SK-N-SH (cell line): Measurements from ENCODE around the gene KIAA1549. TPM values are rescaled to one million over a fixed set of nuclear protein-coding genes. Genes with fewer than 3 reads are reported as not detected.

Experiments
- CTCF ChIA-PET: fragments of 300-600, 350-600 bp; formaldehyde crosslinking; extraction: SDS; loops from one replicate; lab custom pipeline; 2021; lab: Yijun Ruan, JAX
- POLR2A ChIA-PET: fragments of 350-600 bp; sonication (Branson Sonifier 250); formaldehyde crosslinking; extraction: SDS; loops from one replicate; lab custom pipeline; 2020; ENCODE audit warnings: antibody characterized with exemption, inconsistent platforms; lab: Yijun Ruan, JAX
- DNase-seq: peaks from one replicate; pipeline ENCODE4 v3.0.0; 2012
- H2AFZ ChIP-seq: fragments of 200-600 bp; sonication (generic); 2 replicates; pipeline ENCODE4 v1.8.1; 2016; ENCODE audit warnings: antibody characterized with exemption, mild to moderate bottlenecking, low read depth
- H3F3A ChIP-seq: fragments of 200-600 bp; sonication (generic); replicated peaks from 2 replicates; pipeline ENCODE3; 2016; ENCODE audit warnings: antibody characterized with exemption, mild to moderate bottlenecking; ENCODE audit not compliant: insufficient read depth
- H3K27ac ChIP-seq, 2 experiments: fragments of 200-500 bp in 1 of 2; fragments of 200-600 bp in 1 of 2; sonication (Bioruptor generic) in 1 of 2; sonication (generic), shearing (Covaris generic) in 1 of 2; 2 replicates each; pipeline versions ENCODE4 v1.5.1 to v1.6.1; 2014 to 2016; ENCODE audit warnings: low read depth in 2 of 2, inconsistent platforms in 1 of 2, low read length in 1 of 2, mild to moderate bottlenecking in 1 of 2, mixed read lengths in 1 of 2
- H3K27me3 ChIP-seq: fragments of 200-600 bp; sonication (generic), shearing (Covaris generic); 2 replicates; pipeline ENCODE4 v1.6.1; 2016; ENCODE audit warnings: mixed run types; ENCODE audit not compliant: insufficient read depth
- H3K36me3 ChIP-seq, 2 experiments: fragments of 200-500 bp in 1 of 2; fragments of 200-600 bp in 1 of 2; sonication (Bioruptor generic) in 1 of 2; sonication (generic) in 1 of 2; replicated peaks in 1 of 2; 2 replicates each; pipeline versions ENCODE3 to v1.5.1; 2014 to 2016; ENCODE audit warnings: low read length in 1 of 2, mild to moderate bottlenecking in 1 of 2; ENCODE audit not compliant: insufficient read depth in 2 of 2, control insufficient read depth in 1 of 2
- H3K4me1 ChIP-seq, 2 experiments: fragments of 200-500 bp in 1 of 2; fragments of 200-600 bp in 1 of 2; sonication (Bioruptor generic) in 1 of 2; sonication (generic), shearing (Covaris generic) in 1 of 2; 2 replicates each; pipeline versions ENCODE4 v1.5.1 to v1.6.1; 2014 to 2016; ENCODE audit warnings: low read depth in 1 of 2, low read length in 1 of 2, mixed run types in 1 of 2; ENCODE audit not compliant: insufficient read depth in 2 of 2, control insufficient read depth in 1 of 2
- H3K4me2 ChIP-seq: fragments of 200-600 bp; sonication (generic), shearing (Covaris generic); 2 replicates; pipeline ENCODE4 v1.6.1; 2017; ENCODE audit warnings: mixed run types
- H3K4me3 ChIP-seq, 2 experiments: fragments of 200-500 bp in 1 of 2; fragments of 200-600 bp in 1 of 2; sonication (Bioruptor generic) in 1 of 2; sonication (generic), shearing (Covaris generic) in 1 of 2; 2 replicates each; pipeline versions ENCODE4 v1.5.1 to v1.8.1; 2014 to 2016; ENCODE audit warnings: low read depth in 2 of 2, inconsistent platforms in 1 of 2, low read length in 1 of 2, mild to moderate bottlenecking in 1 of 2, mixed read lengths in 1 of 2, moderate library complexity in 1 of 2
- H3K79me2 ChIP-seq: fragments of 200-600 bp; sonication (generic); 2 replicates; pipeline ENCODE4 v1.8.1; 2017; ENCODE audit warnings: mild to moderate bottlenecking; ENCODE audit not compliant: insufficient read depth
- H3K9ac ChIP-seq: fragments of 200-600 bp; sonication (generic); 2 replicates; pipeline ENCODE4 v1.6.1; 2017; ENCODE audit warnings: mixed run types
- H3K9me2 ChIP-seq: fragments of 200-600 bp; sonication (generic); 2 replicates; pipeline ENCODE4 v1.6.1; 2017; ENCODE audit warnings: mixed run types
- H3K9me3 ChIP-seq: fragments of 200-600 bp; sonication (generic); 2 replicates; pipeline ENCODE4 v1.6.1; 2017; ENCODE audit warnings: mixed run types, mild to moderate bottlenecking, moderate library complexity
- H4K20me1 ChIP-seq: fragments of 200-600 bp; sonication (generic); 2 replicates; pipeline ENCODE4 v1.6.1; 2017; ENCODE audit warnings: mild to moderate bottlenecking, mixed run types; ENCODE audit not compliant: insufficient read depth
- CHD2 ChIP-seq: fragments of 150-350 bp; IDR thresholded peaks from 2 replicates; pipeline ENCODE4 v1.6.1; 2018; ENCODE audit warnings: low read length; ENCODE audit not compliant: partially characterized antibody
- ELF1 ChIP-seq: IDR thresholded peaks from 2 replicates; pipeline ENCODE4 v1.4.0; 2012
- EP300 ChIP-seq, 2 experiments: IDR thresholded peaks; 2 replicates each; pipeline versions ENCODE4 v1.4.0 to v1.6.1; 2012; ENCODE audit warnings: borderline replicate concordance in 1 of 2, low read depth in 1 of 2, low read length in 1 of 2
- EZH2phosphoT487 ChIP-seq: fragments of 200-600 bp; sonication (generic); IDR thresholded peaks from 2 replicates; pipeline ENCODE4 v1.6.1; 2017; ENCODE audit warnings: low read depth, mixed run types, mild to moderate bottlenecking, antibody characterized with exemption, moderate library complexity, borderline replicate concordance
- FOSL2 ChIP-seq: IDR thresholded peaks from 2 replicates; pipeline ENCODE4 v1.4.0; 2012; ENCODE audit warnings: low read depth, mild to moderate bottlenecking, moderate library complexity, borderline replicate concordance
- GABPA ChIP-seq: IDR thresholded peaks from 2 replicates; pipeline ENCODE4 v1.4.0; 2012; ENCODE audit warnings: low read depth, mild to moderate bottlenecking
- GATA2 ChIP-seq: sonication (generic); formaldehyde crosslinking; IDR thresholded peaks from 2 replicates; pipeline ENCODE4 v1.5.0; 2020; ENCODE audit warnings: mild to moderate bottlenecking, missing genetic modification reagents
- JUND ChIP-seq: IDR thresholded peaks from 2 replicates; pipeline ENCODE4 v1.4.0; 2012
- MEF2A ChIP-seq: IDR thresholded peaks from 2 replicates; pipeline ENCODE4 v1.4.0; 2012; ENCODE audit warnings: low read depth, borderline replicate concordance
- MXI1 ChIP-seq: IDR thresholded peaks from 2 replicates; pipeline ENCODE4 v1.6.1; 2012; ENCODE audit warnings: mild to moderate bottlenecking, low read depth, low read length, improper control_type of control experiment
- NFIC ChIP-seq: IDR thresholded peaks from 2 replicates; pipeline ENCODE4 v1.4.0; 2012; ENCODE audit warnings: borderline replicate concordance
- POLR2AphosphoS5 ChIP-seq: IDR thresholded peaks from 2 replicates; pipeline ENCODE4 v1.6.1; 2012; ENCODE audit warnings: low read depth, low read length
- RAD21 ChIP-seq: IDR thresholded peaks from 2 replicates; pipeline ENCODE4 v1.6.1; 2012; ENCODE audit warnings: mild to moderate bottlenecking, low read length
- RXRA ChIP-seq: IDR thresholded peaks from 2 replicates; pipeline ENCODE4 v1.4.0; 2012; ENCODE audit warnings: low read depth, mild to moderate bottlenecking, borderline replicate concordance
- TCF12 ChIP-seq: IDR thresholded peaks from 2 replicates; pipeline ENCODE4 v1.4.0; 2012
- YY1 ChIP-seq: IDR thresholded peaks from 2 replicates; pipeline ENCODE4 v1.4.0; 2012; ENCODE audit warnings: low read depth, mild to moderate bottlenecking
- WGBS: methylation state at CpG from one replicate; pipeline ENCODE4 v1.1.6; 2017; ENCODE audit warnings: low lambda C conversion rate; 5-methylcytosine and 5-hydroxymethylcytosine counted together
- polyA plus RNA-seq, 3 experiments: library from polyadenylated mRNA; depleted of rRNA; stranded (reverse); fragments of >200 nt; gene quantifications; 2 replicates each; pipeline ENCODE4 v1.2.3, GENCODE V29; 2012
- TF ChIP-seq, protein P1 (sequence below): IDR thresholded peaks from 2 replicates; pipeline ENCODE4 v1.4.0; 2012; ENCODE audit warnings: low read depth, borderline replicate concordance
- TF ChIP-seq, protein P2 (sequence below): fragments of 200-600 bp; sonication (generic); IDR thresholded peaks from 2 replicates; pipeline ENCODE4 v1.6.1; 2017; ENCODE audit warnings: antibody characterized with exemption, mild to moderate bottlenecking, moderate library complexity

The KIAA1549 gene
- polyA plus RNA-seq, 1 of the 3 experiments (the other 2 are of a cell fraction): 3.6 TPM

DNA sequence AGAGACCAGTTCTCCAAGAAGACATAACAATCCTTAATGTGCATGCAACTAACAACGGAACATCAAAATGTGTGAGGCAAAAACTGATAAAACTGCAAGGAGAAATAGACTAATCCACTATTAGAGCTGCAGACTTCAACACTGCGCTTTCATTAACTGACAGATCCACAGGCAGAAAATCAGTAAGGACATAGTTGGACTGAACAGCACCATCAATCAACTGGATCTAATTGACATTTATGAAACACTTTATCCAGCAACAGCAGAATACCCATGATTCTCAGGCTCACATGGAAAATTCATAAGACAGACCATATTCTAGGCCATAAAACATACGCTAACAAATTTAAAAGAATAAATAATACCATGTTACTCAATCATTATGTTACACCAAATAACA is 161.6 kb downstream of the KIAA1549 start:
- no peak overlapping the region for H3K4me3 ChIP-seq
- H3K4me1 ChIP-seq: no peaks in the 10 kb centered on the region
- H3K79me2 ChIP-seq: no peaks in the 10 kb centered on the region
- TF ChIP-seq MEF2A (no peak), JUND (no peak), EP300 (IDR thresholded peaks at IDR 0.05; ENCODE audit: borderline replicate concordance in 1 of 2, low read depth in 1 of 2, low read length in 1 of 2) (no peak), FOSL2 (no peak), GABPA (no peak), RXRA (no peak), TCF12 (no peak)
- H3K4me2 ChIP-seq: no peak overlapping the region
- H3K9me2 ChIP-seq: no peaks in the 10 kb centered on the region
- H3F3A ChIP-seq: no peaks in the 10 kb centered on the region
- H3K36me3 ChIP-seq: no peaks in the 10 kb centered on the region
- WGBS: 80% methylated on average over 3 of the region's 3 CpGs
- H4K20me1 ChIP-seq: no peaks in the 10 kb centered on the region
- no peak overlapping the region for H2AFZ ChIP-seq
- no peak overlapping the region for H3K9ac ChIP-seq
- H3K27ac ChIP-seq: no peak overlapping the region
- H3K9me3 ChIP-seq: no peaks in the 10 kb centered on the region; the same call in 1 of the 2 replicates
- H3K27me3 ChIP-seq: no peaks in the 10 kb centered on the region
- DNase-seq: no peak
- CTCF ChIA-PET: no interaction called here
- POLR2A ChIA-PET: no interaction called here

DNA sequence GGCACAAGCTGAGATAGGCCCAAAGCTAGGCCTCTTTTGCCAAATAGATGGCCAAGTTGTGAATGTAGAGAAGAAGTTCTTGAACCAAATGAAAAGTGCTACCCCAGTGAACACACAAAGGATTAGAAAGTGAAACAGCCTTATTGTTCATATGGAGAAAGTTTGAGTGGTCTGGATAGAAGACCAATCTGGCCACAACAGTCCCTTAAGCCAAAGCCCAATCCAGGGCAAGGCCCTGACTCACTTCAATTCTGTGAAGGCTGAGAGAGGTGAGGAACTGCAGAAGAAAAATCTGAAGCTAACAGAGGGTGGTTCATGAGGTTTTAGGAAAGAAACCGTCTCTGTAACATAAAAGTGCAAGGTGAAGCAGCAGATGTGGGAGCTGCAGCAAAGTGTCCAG is 164.5 kb downstream of the KIAA1549 start:
- Histone ChIP-seq H3K79me2 (no peaks in the 10 kb centered on the region), H4K20me1 (no peaks in the 10 kb centered on the region), H3K4me3 (no peak overlapping the region), H3K4me2 (no peak overlapping the region), H3K4me1 (no peaks in the 10 kb centered on the region), H3K9me2 (no peaks in the 10 kb centered on the region), H3F3A (no peaks in the 10 kb centered on the region), H3K27me3 (no peaks in the 10 kb centered on the region), H3K36me3 (no peaks in the 10 kb centered on the region), H2AFZ (no peak overlapping the region), H3K27ac (no peak overlapping the region), H3K9ac (no peak overlapping the region), H3K9me3 (no peaks in the 10 kb centered on the region; the same call in 1 of the 2 replicates)
- TF ChIP-seq YY1: no peak
- TF ChIP-seq MXI1: no peak
- no peak for TF ChIP-seq GABPA
- no peak for TF ChIP-seq RAD21
- TF ChIP-seq POLR2AphosphoS5: no peak
- no peak for TF ChIP-seq CHD2
- TF ChIP-seq NFIC: no peak
- POLR2A ChIA-PET: no interaction called here
- CTCF ChIA-PET: no interaction called here
- no peak for DNase-seq
- WGBS: 43% methylated on average over 1 of the region's 1 CpG

DNA sequence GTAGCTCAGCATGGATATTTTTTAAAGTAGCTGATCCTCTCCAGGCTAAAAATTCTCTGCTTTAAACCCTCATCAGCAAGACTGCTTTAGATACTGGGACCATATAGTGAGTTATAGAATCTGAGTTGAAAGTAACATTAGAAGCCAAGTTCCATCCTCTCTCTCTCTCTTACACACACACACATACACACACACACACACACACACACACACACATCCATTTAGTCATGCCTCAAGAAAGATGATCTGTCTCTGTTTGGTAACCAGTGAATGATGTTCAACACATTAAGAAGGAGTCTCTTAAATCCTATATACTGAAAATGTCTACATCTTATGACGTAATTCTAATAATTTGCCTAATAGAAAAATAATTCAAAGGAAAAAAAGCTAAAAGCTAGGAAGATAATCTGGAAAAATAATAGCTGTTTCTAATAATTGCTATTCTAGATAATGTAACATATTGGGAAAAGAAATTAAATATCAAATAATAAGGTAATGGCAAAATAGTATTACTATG is 166.3 kb downstream of the KIAA1549 start:
- Histone ChIP-seq H2AFZ (no peak overlapping the region), H3K9me2 (no peaks in the 10 kb centered on the region), H4K20me1 (no peaks in the 10 kb centered on the region), H3K27ac (no peak overlapping the region), H3K27me3 (no peaks in the 10 kb centered on the region), H3K9ac (no peak overlapping the region), H3K9me3 (no peaks in the 10 kb centered on the region; the same call in 1 of the 2 replicates), H3K4me3 (no peak overlapping the region), H3K4me2 (no peak overlapping the region), H3K36me3 (no peaks in the 10 kb centered on the region), H3F3A (no peaks in the 10 kb centered on the region), H3K4me1 (no peaks in the 10 kb centered on the region), H3K79me2 (no peaks in the 10 kb centered on the region)
- CTCF ChIA-PET: interaction anchor here (0.9 kb wide), 1 partner anchor 12 kb away, joined by 3 read pairs; no protein-coding TSS in a partner anchor
- DNase-seq: no peak
- POLR2A ChIA-PET: no interaction called here
- 12% methylated on average over 1 of the region's 1 CpG for WGBS
- TF ChIP-seq, protein P1, sequence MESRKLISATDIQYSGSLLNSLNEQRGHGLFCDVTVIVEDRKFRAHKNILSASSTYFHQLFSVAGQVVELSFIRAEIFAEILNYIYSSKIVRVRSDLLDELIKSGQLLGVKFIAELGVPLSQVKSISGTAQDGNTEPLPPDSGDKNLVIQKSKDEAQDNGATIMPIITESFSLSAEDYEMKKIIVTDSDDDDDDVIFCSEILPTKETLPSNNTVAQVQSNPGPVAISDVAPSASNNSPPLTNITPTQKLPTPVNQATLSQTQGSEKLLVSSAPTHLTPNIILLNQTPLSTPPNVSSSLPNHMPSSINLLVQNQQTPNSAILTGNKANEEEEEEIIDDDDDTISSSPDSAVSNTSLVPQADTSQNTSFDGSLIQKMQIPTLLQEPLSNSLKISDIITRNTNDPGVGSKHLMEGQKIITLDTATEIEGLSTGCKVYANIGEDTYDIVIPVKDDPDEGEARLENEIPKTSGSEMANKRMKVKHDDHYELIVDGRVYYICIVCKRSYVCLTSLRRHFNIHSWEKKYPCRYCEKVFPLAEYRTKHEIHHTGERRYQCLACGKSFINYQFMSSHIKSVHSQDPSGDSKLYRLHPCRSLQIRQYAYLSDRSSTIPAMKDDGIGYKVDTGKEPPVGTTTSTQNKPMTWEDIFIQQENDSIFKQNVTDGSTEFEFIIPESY: no peak
- TF ChIP-seq MXI1 (no peak), YY1 (no peak), FOSL2 (no peak), EZH2phosphoT487 (no peak), CHD2 (no peak), GATA2 (no peak), ELF1 (no peak), POLR2AphosphoS5 (no peak), MEF2A (no peak), RXRA (no peak)
- TF ChIP-seq, protein P2, sequence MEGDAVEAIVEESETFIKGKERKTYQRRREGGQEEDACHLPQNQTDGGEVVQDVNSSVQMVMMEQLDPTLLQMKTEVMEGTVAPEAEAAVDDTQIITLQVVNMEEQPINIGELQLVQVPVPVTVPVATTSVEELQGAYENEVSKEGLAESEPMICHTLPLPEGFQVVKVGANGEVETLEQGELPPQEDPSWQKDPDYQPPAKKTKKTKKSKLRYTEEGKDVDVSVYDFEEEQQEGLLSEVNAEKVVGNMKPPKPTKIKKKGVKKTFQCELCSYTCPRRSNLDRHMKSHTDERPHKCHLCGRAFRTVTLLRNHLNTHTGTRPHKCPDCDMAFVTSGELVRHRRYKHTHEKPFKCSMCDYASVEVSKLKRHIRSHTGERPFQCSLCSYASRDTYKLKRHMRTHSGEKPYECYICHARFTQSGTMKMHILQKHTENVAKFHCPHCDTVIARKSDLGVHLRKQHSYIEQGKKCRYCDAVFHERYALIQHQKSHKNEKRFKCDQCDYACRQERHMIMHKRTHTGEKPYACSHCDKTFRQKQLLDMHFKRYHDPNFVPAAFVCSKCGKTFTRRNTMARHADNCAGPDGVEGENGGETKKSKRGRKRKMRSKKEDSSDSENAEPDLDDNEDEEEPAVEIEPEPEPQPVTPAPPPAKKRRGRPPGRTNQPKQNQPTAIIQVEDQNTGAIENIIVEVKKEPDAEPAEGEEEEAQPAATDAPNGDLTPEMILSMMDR: no peak
